GM08714 (cell line): ENCODE measurements around the gene STK4.

Experiments
- H3K4me3 ChIP-seq: fragments of 200-500 bp; sonication (Bioruptor generic); 2 replicates; pipeline ENCODE4 v1.5.1; 2014; ENCODE audit warnings: mild to moderate bottlenecking, low read length, inconsistent platforms
- ZNF274 ChIP-seq: IDR thresholded peaks from 2 replicates; pipeline ENCODE4 v1.6.1; 2012; ENCODE audit warnings: mild to moderate bottlenecking, low read depth, low read length

Gene STK4

DNA sequence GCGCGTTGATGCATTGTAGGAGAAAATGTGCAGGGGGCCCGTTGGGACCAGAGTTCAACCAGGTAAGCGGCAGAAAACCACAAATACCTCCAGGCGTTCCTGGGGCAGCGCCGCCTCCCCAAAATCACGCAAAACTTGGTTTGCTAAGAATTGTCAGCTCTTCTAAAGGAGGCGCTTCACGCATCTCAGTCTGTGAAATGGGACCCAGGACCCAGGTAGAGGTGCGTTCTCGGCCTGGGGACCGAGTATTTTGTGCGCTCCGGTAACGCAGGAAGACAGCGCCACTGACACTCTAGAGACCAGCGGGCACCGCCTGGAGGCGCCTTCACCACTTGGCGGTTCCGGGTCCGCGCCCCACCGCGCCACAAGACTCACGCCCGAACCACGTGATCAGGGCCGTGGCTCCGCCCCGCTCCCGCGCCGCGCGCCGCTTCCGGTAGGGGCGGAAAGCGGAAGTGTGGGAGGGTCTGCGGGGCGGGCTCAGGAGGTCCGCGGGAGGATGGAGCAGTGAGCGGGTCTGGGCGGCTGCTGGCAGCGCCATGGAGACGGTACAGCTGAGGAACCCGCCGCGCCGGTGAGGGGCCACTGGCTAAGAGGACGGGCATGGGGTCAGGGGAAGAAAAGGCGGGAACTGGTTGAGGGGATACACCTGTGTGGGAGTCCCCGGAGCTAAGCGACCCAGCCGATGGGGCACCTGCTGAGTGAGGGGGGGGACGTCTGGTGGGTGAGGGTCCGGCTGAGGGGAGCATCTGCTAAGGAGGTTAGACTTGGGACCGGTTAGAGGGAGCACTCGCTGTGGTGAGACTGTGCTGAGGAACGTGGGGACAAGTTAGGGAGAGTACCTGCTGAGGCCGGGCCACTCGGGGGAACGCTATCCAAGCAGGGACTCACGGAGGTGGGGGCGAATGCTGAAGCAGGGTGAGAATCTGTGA is at the start of gene STK4:
TSS of gene STK4 (plus strand) at position 483 of the 932 bp plus-strand sequence. CDS start at position 540, 57 bp downstream.
- no peak for TF ChIP-seq ZNF274
- peak within 1 kb of the TSS; percentile 77 for H3K4me3 ChIP-seq

DNA sequence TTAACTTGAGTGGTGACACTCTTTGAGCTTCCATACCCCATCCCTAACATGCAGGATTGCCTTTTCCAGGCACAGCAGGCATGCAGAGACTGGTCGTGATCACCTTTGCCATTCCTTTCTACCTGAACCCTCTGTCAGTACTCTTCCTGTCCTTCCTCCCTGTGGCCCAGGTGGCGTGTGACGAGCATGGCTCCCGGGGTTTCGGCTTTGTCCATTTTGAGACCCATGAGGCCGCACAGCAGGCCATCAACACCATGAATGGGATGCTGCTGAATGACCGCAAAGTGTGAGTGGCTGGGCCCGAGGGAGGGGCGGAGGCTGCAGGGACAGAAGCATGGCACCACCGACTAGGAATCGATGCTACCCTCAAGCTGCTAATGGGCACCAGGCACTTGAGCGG is 49.7 kb upstream of the STK4 start:
- no peak for TF ChIP-seq ZNF274
- H3K4me3 ChIP-seq = no peak overlapping the region

DNA sequence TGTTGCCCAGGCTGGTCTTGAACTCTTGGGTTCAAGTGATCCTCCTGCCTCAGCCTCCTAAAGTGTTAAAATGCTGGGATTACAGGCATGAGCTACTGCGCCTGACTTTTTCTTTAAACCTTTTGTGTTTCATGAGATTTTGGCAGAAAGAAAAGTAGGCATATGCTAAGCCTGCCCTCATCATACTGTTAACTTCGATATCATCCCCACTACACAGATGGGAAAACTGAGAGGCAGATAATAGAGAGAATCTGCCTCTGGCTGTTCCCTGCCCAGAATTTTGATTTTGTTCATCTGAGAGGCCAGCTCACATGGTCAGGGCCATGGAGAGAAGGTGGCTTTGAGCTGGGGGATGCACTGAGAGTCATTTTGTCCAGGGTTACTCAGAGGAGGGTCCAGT is 48.9 kb upstream of the STK4 start:
- TF ChIP-seq ZNF274 = no peak
- no peak overlapping the region for H3K4me3 ChIP-seq

DNA sequence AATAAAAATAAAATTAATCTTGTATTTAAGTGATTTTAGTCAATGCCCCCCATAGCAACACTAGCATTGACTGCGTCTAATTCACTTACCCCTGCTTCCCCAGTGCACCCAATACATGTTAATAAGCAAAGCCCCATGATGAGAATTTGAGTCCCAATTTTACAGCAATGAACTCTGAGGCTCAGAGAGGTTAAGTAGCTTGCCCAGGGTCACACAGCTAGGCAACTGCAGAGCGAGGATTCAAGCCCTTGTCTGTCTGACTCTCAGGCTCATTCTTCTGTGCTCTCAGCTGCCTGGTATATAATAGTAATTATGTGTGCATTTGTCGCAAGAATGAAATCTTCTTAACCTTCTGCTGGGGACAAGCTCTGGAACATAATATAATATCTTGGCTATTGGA is 48.0 kb upstream of the STK4 start:
- TF ChIP-seq ZNF274 = no peak
- H3K4me3 ChIP-seq = no peak overlapping the region

DNA sequence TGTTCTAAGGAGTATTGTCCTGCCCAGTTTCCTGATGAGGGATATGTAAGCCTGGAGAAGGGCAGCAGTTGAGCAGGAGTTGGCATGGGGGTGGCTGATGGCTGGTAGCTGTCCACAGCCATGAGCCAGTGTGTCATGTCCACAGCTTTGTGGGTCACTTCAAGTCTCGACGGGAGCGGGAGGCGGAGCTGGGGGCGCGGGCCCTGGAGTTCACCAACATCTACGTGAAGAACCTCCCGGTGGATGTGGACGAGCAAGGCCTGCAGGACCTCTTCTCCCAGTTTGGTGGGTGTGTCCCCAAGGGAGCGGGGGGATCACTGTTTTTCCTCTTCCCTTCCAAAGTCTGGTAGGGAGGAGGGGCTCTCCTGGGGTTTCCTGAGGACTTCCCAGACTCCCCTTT is 47.6 kb upstream of the STK4 start:
- TF ChIP-seq ZNF274 = no peak
- H3K4me3 ChIP-seq = no peak overlapping the region

DNA sequence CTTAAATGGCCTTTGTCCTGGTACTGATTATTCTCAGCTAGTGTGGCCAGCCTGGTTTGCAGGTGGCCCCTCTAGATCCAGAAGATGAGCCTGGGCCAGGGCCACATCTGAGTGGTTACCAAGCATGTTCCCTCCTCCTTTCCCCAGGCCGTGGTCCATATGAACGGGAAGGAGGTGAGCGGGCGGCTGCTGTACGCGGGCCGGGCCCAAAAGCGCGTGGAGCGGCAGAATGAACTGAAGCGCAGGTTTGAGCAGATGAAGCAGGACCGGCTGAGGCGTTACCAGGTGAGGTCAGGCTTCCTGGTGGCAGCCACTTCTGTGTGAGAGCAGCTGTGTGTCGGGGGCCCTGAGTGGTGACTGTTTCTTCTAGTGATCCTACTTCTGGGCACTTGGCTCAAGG is 44.9 kb upstream of the STK4 start:
- H3K4me3 ChIP-seq = no peak overlapping the region
- no peak for TF ChIP-seq ZNF274

DNA sequence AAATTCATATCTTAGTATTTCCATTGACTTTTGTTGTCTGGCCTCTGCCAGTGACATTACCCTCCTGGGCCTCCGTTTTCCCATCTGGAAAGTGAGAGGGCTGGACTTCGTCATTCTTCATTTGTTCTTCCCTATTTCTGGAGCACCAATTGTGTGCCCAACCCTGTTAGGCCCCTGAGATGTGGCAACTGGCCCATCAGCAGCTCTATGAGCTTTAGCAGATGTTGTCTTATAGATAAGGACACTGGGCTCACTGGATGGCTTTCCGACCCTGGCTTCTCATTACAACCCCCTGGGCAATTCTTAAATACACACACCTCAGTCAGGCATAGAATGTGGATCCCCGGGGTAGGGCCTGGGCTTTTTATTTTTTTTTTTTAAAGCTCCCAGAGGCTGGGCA is 41.8 kb upstream of the STK4 start:
- no peak for TF ChIP-seq ZNF274
- no peak overlapping the region for H3K4me3 ChIP-seq

DNA sequence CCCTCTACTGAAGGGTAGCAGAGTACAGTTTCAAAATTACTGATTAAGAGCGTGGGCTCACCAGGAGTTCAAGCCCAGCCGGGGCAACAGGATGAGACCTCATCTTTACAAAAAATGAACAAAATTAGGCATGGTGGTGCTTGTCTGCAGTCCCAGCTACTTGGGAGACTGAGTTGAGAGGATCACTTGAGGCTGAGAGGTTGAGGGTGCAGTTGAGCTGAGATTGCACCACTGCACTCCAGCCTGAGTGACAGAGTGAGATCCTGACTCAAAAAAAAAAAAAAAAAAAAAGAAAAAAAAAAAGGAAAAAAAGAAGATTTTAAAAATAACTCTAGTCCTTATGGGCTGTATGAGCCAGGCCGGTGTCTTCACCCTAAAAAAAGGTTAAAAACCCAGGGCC is 37.7 kb upstream of the STK4 start:
- H3K4me3 ChIP-seq = no peak overlapping the region
- TF ChIP-seq ZNF274 = no peak

DNA sequence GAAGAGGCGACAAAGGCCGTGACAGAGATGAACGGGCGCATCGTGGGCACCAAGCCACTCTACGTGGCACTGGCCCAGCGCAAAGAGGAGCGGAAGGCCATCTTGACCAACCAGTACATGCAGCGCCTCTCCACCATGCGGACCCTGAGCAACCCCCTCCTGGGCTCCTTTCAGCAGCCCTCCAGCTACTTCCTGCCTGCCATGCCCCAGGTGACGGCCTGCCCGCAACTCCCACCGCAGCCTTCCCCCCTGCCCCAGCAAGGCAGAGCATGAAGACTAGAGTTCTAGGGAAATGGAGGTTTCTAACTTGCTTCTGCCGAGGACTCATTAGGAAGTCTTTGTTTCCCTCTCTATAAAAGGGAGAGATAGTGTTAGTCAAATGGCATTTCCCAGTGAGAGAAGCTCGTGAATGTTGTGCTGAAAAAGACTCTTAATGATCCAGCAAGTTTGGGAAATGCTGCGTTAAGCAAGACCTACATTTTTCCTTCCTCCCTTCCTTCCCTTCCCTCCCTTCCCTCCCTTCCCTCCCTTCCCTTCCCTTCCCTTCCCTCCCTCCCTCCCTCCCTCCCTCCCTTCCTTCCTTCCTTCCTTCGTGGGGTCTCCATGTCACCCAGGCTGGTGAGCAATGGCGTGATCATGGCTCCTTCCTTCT is 35.7 kb upstream of the STK4 start:
- H3K4me3 ChIP-seq = no peak overlapping the region
- TF ChIP-seq ZNF274 = no peak

DNA sequence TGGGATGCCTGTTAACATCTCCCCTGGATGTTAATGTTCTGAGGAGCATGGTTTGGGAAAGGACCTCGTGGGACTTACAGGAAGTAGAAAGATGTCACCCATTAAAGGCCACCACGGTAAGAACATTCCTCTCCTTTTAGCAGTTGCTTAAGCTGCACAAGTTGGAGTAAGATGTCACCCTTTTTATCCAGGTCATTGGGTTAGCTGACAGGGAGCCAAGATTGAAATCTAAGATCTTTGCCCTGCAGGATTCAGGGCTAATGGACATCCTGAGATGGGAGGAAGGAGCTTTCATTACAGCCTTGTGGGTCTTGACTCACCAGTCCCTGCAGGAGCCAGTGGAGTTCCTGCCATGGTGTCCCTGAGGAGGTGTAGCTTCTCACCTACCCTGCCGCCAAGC is 34.4 kb upstream of the STK4 start:
- no peak for TF ChIP-seq ZNF274
- H3K4me3 ChIP-seq = no peak overlapping the region

DNA sequence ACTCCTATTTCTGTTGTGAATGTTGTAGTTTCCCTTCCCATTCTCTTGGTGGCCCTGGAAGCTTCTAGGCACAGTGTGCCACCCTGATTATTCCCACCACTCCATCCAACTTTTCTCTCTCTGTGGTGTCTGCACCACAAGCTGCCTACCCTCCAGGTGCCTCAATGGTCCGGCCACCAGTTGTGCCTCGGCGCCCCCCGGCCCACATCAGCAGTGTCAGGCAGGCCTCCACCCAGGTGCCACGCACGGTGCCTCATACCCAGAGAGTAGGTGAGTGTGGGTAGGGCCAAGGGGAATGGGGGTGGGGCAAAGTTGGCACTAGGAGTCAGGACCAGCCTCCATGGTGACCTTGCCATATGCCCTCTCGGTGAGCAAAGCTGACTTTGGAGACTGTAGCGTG is 33.4 kb upstream of the STK4 start:
- H3K4me3 ChIP-seq = no peak overlapping the region
- no peak for TF ChIP-seq ZNF274

DNA sequence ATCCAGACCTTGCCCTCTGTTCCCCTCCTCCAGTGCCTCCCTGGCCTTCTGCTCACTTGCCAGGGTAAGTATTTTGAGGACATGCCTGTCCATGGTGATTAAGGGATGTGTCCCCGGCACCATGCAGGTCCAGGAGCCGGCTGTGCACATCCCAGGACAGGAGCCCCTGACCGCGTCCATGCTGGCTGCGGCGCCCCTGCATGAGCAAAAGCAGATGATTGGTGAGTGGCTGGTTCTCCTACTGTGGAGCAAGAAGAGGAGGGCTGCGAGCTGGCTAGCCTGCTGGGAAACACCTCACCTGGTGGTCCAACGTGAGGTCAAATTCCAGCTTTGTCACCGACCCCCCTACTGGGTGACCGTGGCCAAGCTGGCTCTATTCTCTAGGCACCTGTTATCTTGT is 29.8 kb upstream of the STK4 start:
- H3K4me3 ChIP-seq = no peak overlapping the region
- TF ChIP-seq ZNF274 = no peak

DNA sequence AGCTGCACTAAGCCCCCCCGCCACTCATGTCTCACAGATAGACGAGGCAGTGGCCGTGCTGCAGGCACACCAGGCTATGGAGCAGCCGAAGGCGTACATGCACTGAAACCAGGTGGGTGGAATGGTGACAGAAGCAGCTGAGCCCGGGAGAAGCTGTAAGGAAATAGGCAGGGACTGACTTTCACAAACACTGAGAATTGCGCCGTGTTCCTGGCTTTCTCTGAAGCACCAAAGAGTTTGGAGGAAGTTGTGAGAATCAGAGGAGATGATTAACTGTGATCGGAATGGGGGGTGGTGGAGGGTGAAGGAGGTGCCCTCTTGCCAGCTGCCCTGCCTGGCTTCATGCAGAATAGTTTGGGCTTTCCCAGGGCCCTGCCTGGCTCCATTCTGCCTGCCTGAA is 27.7 kb upstream of the STK4 start:
- TF ChIP-seq ZNF274 = no peak
- no peak overlapping the region for H3K4me3 ChIP-seq

DNA sequence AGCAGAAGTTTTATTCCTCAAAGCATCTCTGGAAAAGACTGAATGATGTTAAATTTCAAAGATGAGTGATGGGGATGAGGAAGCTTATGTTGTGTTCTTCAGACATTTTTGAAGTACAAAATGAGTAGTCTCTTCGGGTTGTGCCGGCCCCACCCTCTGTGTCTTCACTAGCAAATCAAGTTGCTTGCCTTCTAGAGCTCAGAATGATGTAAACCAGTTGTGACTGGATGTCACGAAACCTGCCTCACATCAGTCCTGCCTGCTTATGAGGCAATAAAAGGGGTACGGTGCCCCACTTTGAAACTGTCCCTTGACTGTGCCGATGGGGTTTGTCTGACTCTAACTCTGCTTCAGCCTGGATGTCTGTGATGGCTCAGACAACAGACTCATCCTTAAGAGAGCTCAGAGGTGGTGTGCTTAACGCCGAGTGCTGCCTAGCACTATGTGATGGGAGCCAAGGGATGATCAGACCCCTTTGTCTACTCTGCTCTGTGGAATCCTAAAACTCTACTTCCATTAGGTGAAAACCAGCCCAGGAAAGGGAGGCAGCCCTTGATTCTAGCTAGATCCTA is 25.1 kb upstream of the STK4 start:
- no peak for TF ChIP-seq ZNF274
- no peak overlapping the region for H3K4me3 ChIP-seq
